Esophagus muscularis mucosa (tissue), 4 donors: ENCODE measurements around the gene DRD1. TPM values are rescaled to one million over a fixed set of nuclear protein-coding genes. Genes with fewer than 3 reads are reported as not detected.
"Not testable (repeated sequence)": the region's sequence is repeated elsewhere in the genome, so short reads cannot be mapped to it uniquely, and the experiment has no call there.

Experiments
- DNase-seq: peaks from one replicate; pipeline ENCODE4 v3.0.0-alpha.2; 2017; ENCODE audit errors: extremely low spot score
- H3K27ac ChIP-seq, 4 donors: fragments of 200-600 bp; sonication (generic); replicated peaks in 1 of 4; 1 replicate in 3 of 4; 2 replicates in 1 of 4; pipeline ENCODE4 v1.5.1; 2016 to 2019; ENCODE audit warnings: mild to moderate bottlenecking in 1 of 4
- H3K27me3 ChIP-seq, 4 donors: fragments of 200-600 bp; sonication (generic); one replicate each; pipeline versions ENCODE4 v1.5.1 to v1.6.0; 2016 to 2019
- H3K36me3 ChIP-seq, 4 donors: fragments of 200-600 bp; sonication (generic); one replicate each; pipeline ENCODE4 v1.5.1; 2016 to 2019
- H3K4me1 ChIP-seq, 4 donors: fragments of 200-600 bp; sonication (generic); one replicate each; pipeline ENCODE4 v1.5.1; 2016 to 2019
- H3K4me3 ChIP-seq, 4 donors: fragments of 200-600 bp; sonication (generic); 1 replicate in 2 of 4; 2 replicates in 2 of 4; pipeline ENCODE4 v1.5.1; 2016 to 2019; ENCODE audit warnings: mild to moderate bottlenecking in 4 of 4, moderate library complexity in 1 of 4
- H3K9me3 ChIP-seq, 4 donors: fragments of 200-600 bp; sonication (generic); 1 replicate in 3 of 4; 2 replicates in 1 of 4; pipeline ENCODE4 v1.5.1; 2016 to 2019
- EP300 ChIP-seq: sonication (generic); formaldehyde crosslinking; IDR thresholded peaks from one replicate; pipeline ENCODE4 v1.6.1; 2017; ENCODE audit warnings: antibody characterized with exemption
- POLR2A ChIP-seq: fragments of 450-650 bp; IDR thresholded peaks from one replicate; pipeline ENCODE4 v1.6.1; 2017; ENCODE audit warnings: antibody characterized with exemption, moderate library complexity, mild to moderate bottlenecking, low read depth
- POLR2AphosphoS5 ChIP-seq, 2 donors: sonication (generic); formaldehyde crosslinking; IDR thresholded peaks; one replicate each; pipeline ENCODE4 v1.6.1; 2017; ENCODE audit warnings: antibody characterized with exemption in 2 of 2
- WGBS: methylation state at CpG from one replicate; pipeline ENCODE4 v1.1.5; 2018; 5-methylcytosine and 5-hydroxymethylcytosine counted together
- intact Hi-C: fragments of 100-400 bp; cut with DNase I; formaldehyde crosslinking; loops from one replicate; pipeline ENCODE4 v1.15.1; 2023
- total RNA-seq, 4 donors: library from RNA; depleted of rRNA; stranded (reverse); fragments of >200 nt; gene quantifications; one replicate each; pipeline versions ENCODE4 v1.1.0 to v1.2.1, GENCODE V29; 2016
- TF ChIP-seq, protein P1 (sequence below), 3 experiments: fragments of 200-600 bp in 2 of 3; fragments of 450-650 bp in 1 of 3; sonication (generic) in 2 of 3; IDR thresholded peaks; one replicate each; pipeline ENCODE4 v1.5.1; 2017 to 2019; ENCODE audit warnings: antibody characterized with exemption in 3 of 3, mild to moderate bottlenecking in 2 of 3, moderate library complexity in 1 of 3

The DRD1 gene
- total RNA-seq, 4 donors from 2014 or later: 0.06 TPM; not detected in 2

DNA sequence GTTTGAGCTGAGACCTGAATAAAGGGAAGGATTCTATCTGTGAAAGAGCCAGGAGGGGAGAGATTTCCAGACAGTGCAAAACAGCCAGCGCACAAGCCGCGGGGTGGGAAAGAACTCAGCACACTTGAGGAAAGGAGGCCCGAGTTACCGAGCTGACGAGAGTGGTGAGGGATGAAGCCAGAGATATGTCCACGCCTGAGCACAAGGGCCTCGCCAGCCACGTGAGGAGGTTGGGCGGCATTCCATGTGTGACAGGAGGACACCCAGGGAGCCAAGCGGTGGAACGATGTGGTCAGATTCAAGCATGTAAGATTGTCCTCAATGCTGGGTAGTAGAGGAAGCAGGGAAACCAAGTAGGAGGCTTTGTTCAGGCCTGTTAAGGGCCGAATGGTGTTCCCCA is 17.4 kb upstream of the DRD1 start:
- 86% methylated on average over 13 of the region's 13 CpGs for WGBS
- H3K36me3 ChIP-seq: no peaks in the 10 kb centered on the region
- DNase-seq: no peak
- intact Hi-C loops: no loop called here
- H3K27ac ChIP-seq: no peak overlapping the region
- TF ChIP-seq, protein P1, sequence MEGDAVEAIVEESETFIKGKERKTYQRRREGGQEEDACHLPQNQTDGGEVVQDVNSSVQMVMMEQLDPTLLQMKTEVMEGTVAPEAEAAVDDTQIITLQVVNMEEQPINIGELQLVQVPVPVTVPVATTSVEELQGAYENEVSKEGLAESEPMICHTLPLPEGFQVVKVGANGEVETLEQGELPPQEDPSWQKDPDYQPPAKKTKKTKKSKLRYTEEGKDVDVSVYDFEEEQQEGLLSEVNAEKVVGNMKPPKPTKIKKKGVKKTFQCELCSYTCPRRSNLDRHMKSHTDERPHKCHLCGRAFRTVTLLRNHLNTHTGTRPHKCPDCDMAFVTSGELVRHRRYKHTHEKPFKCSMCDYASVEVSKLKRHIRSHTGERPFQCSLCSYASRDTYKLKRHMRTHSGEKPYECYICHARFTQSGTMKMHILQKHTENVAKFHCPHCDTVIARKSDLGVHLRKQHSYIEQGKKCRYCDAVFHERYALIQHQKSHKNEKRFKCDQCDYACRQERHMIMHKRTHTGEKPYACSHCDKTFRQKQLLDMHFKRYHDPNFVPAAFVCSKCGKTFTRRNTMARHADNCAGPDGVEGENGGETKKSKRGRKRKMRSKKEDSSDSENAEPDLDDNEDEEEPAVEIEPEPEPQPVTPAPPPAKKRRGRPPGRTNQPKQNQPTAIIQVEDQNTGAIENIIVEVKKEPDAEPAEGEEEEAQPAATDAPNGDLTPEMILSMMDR (IDR thresholded peaks at IDR 0.05): no peak
- TF ChIP-seq EP300: no peak
- no peak for TF ChIP-seq POLR2A
- no peak for TF ChIP-seq POLR2AphosphoS5 (IDR thresholded peaks at IDR 0.05)
- peaks cover 0 to 4% (median 2%) of the 10 kb centered on the region in 4 donors for H3K4me1 ChIP-seq
- H3K4me3 ChIP-seq: no peak overlapping the region
- peaks cover 0 to 18% (median 2%) of the 10 kb centered on the region in 4 donors for H3K27me3 ChIP-seq
- H3K9me3 ChIP-seq: no peaks in the 10 kb centered on the region

DNA sequence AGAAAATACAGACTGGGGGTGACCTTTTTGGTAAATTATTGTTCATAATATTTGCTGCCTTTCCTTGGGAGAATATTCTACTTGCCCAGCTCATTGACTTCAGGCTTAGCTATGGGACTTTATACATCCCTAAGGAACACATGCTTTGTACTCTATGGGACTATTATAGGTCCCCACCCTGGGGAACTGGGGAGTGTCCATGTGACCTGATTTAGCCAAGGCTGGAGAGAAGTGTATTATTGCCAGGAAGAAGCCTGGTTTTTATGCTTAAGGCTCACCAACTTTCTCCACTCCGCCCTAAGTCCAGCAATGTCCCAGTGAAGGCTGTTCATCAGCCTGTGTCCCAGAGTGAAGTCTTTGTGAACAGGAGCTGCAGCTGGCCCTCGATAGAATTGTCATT is 16.6 kb upstream of the DRD1 start:
- intact Hi-C loops: no loop called here
- H3K27me3 ChIP-seq: peaks cover 0 to 18% (median 0%) of the 10 kb centered on the region in 4 donors
- no peak overlapping the region for H3K4me3 ChIP-seq
- no peak for TF ChIP-seq POLR2A
- TF ChIP-seq POLR2AphosphoS5 (IDR thresholded peaks at IDR 0.05): no peak
- no peak for TF ChIP-seq EP300
- TF ChIP-seq, protein P1 (IDR thresholded peaks at IDR 0.05): no peak
- no peaks in the 10 kb centered on the region for H3K4me1 ChIP-seq
- 83% methylated on average over 2 of the region's 2 CpGs for WGBS
- H3K9me3 ChIP-seq: no peaks in the 10 kb centered on the region
- no peak overlapping the region for H3K27ac ChIP-seq
- no peaks in the 10 kb centered on the region for H3K36me3 ChIP-seq
- DNase-seq: no peak

DNA sequence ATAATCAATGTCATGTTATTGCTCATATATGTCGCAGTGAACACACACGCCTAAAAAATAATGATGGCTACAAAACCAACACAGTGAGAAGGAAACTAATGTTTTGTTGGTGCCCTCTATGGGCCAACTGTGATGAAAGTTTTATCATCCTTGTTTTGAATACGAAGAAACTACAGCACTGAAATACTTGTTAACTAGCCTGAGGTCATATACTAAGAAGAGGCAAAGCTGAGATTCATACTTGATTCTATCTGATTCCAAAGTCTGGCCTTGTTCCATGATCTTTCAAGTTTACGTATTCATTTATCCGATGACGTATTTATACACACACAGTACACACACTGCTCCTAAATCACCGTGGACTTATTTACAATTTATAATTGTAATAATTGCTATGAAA is 16.1 kb upstream of the DRD1 start:
- no peaks in the 10 kb centered on the region for H3K36me3 ChIP-seq
- no peak overlapping the region for H3K27ac ChIP-seq
- H3K27me3 ChIP-seq: peaks cover 0 to 18% (median 0%) of the 10 kb centered on the region in 4 donors
- no peaks in the 10 kb centered on the region for H3K4me1 ChIP-seq
- H3K9me3 ChIP-seq: no peaks in the 10 kb centered on the region
- intact Hi-C loops: no loop called here
- no peak for DNase-seq
- no peak overlapping the region for H3K4me3 ChIP-seq
- TF ChIP-seq, protein P1 (IDR thresholded peaks at IDR 0.05): peak in 1 of 3 experiments; percentile 20
- no peak for TF ChIP-seq POLR2AphosphoS5 (IDR thresholded peaks at IDR 0.05)
- WGBS: 49% methylated on average over 7 of the region's 7 CpGs

DNA sequence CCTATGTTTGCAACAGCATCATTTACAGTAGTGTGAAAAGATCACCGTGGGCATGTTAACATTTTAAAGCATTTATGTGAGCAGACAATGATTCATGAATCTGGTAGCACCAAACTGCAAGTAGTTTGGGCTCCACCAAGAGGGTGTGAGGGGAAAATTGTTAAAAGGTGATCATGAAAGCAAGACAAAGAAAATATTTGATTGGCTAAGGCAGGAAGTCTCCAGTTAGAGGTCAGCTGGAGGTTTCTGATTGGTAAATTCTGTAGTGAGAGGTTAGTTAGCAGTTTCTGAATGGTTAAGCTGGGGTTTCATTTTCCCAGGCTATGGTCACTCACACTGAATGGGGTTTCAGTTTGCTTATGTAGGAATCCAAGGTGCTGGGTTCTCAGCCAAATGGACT is 13.5 kb upstream of the DRD1 start:
- H3K9me3 ChIP-seq: no peaks in the 10 kb centered on the region
- peaks cover 0 to 45% (median 0%) of the 10 kb centered on the region in 4 donors for H3K27me3 ChIP-seq
- no peaks in the 10 kb centered on the region for H3K36me3 ChIP-seq
- no peak for DNase-seq
- TF ChIP-seq POLR2A (no peak), POLR2AphosphoS5 (IDR thresholded peaks at IDR 0.05) (no peak), EP300 (no peak)
- TF ChIP-seq, protein P1 (IDR thresholded peaks at IDR 0.05): no peak
- intact Hi-C loops: no loop called here
- H3K27ac ChIP-seq: no peak overlapping the region
- H3K4me1 ChIP-seq: no peaks in the 10 kb centered on the region
- WGBS: 75% methylated on average over 1 of the region's 1 CpG
- H3K4me3 ChIP-seq: no peak overlapping the region

DNA sequence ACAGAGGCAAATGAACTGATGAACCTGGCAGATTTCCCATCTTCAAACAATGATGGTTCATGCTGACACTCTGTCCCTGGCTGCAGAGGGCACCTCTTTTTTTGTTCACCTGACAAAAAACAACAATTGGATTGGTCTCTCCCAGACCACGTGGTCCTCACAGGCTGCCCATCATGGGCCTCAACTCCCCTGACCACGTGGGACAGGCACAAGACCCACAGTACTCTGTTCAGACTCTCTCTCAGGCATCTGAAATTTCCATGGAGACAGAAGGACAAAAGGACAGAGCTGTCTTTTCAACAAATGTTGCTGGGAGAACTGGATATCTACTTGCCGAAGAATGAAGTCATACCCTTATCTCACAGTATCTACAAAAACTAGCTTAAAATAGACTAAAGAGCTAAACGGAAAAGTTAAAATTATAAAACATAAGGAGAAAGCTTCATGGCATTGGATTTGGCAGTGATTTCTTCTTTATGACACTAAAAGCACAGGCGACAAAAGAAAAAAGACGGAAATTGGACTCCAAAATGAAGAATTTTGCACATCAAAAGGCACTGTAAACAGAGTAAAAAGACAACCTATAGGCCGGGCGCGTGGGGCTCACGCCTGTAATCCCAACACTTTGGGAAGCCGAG is 12.2 kb upstream of the DRD1 start:
- H3K4me1 ChIP-seq: no peaks in the 10 kb centered on the region
- TF ChIP-seq, protein P1 (IDR thresholded peaks at IDR 0.05): no peak
- TF ChIP-seq POLR2AphosphoS5 (IDR thresholded peaks at IDR 0.05) (no peak), POLR2A (no peak), EP300 (no peak)
- no peak for DNase-seq
- H3K4me3 ChIP-seq: no peak overlapping the region
- no peaks in the 10 kb centered on the region for H3K36me3 ChIP-seq
- WGBS: 78% methylated on average over 11 of the region's 11 CpGs
- peaks cover 0 to 57% (median 0%) of the 10 kb centered on the region in 4 donors for H3K27me3 ChIP-seq
- no peak overlapping the region for H3K27ac ChIP-seq
- intact Hi-C loops: no loop called here
- H3K9me3 ChIP-seq: no peaks in the 10 kb centered on the region

DNA sequence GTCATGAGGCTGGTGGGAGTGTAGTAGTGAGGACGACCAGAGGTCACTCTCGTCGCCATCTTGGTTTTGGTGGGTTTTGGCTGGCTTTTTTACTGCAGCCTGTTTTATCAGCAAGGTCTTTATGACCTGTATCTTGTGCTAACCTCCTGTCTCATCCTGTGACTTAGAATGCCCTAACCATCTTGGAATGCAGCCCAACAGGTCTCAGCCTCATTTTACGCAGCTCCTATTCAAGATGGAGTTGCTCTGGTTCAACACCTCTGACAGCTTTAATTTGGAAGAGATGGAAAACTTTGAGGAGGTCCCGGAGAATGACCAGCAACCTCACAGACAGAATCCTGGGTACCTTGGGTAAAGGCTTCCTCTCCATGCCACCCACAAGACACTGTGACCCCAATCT is 10.4 kb upstream of the DRD1 start:
- H3K9me3 ChIP-seq, DNase-seq, H3K36me3 ChIP-seq, H3K4me1 ChIP-seq, H3K4me3 ChIP-seq, intact Hi-C loops, H3K27ac ChIP-seq: not testable (repeated sequence)
- peaks cover 0 to 61% (median 0%) of the 10 kb centered on the region in 4 donors for H3K27me3 ChIP-seq
- WGBS: 85% methylated on average over 5 of the region's 5 CpGs
